HG03575 (cell line): Measurements from ENCODE around the gene SMAD1.
A peak's percentile ranks its signal among the peaks of the same experiment; 100 is the strongest.
"Not testable (repeated sequence)": the region's sequence is repeated elsewhere in the genome, so short reads cannot be mapped to it uniquely, and the experiment has no call there.

ENCODE experiments used
- ATAC-seq: cut with Tn5 transposase; IDR thresholded peaks from one replicate; pipeline ENCODE4 v1.9.1; 2021; ENCODE audit not compliant: unreplicated experiment, insufficient number of reproducible peaks, low FRiP score; ENCODE audit errors: extremely low read depth

The SMAD1 gene

GRCh38 chr4:145545538-145546174, 64.0 kb downstream of the SMAD1 start:
- no peak for ATAC-seq

GRCh38 chr4:145546175-145546915, 64.7 kb downstream of the SMAD1 start:
- no peak for ATAC-seq

- ATAC-seq: no peak
Observed at GRCh38 chr4:145551660-145552059, 70.0 kb downstream of the SMAD1 start.

- ATAC-seq: peak; percentile 61
Observed at GRCh38 chr4:145552181-145552822, 70.6 kb downstream of the SMAD1 start.

- ATAC-seq: no peak
Observed at GRCh38 chr4:145553375-145553774, 71.7 kb downstream of the SMAD1 start.

- no peak for ATAC-seq
Observed at GRCh38 chr4:145554691-145555090, 73.0 kb downstream of the SMAD1 start.

GRCh38 chr4:145557720-145558119, 76.1 kb downstream of the SMAD1 start:
- ATAC-seq: no peak

- ATAC-seq: no peak
Observed at GRCh38 chr4:145563293-145563985, 81.8 kb downstream of the SMAD1 start.

- ATAC-seq: no peak
Observed at GRCh38 chr4:145564540-145564939, 82.9 kb downstream of the SMAD1 start.

- no peak for ATAC-seq
Observed at GRCh38 chr4:145565328-145565727, 83.7 kb downstream of the SMAD1 start.

GRCh38 chr4:145566086-145566708, 84.5 kb downstream of the SMAD1 start:
- ATAC-seq: no peak

- no peak for ATAC-seq
Observed at GRCh38 chr4:145566768-145567167, 85.1 kb downstream of the SMAD1 start.

GRCh38 chr4:145567516-145567915, 85.9 kb downstream of the SMAD1 start:
- ATAC-seq: no peak

- ATAC-seq: not testable (repeated sequence)
Observed at GRCh38 chr4:145574546-145574945, 92.9 kb downstream of the SMAD1 start.

- no peak for ATAC-seq
Observed at GRCh38 chr4:145580906-145581305, 99.3 kb downstream of the SMAD1 start.

GRCh38 chr4:145583191-145584055, 101.8 kb downstream of the SMAD1 start:
- no peak for ATAC-seq

GRCh38 chr4:145587088-145587754, 105.6 kb downstream of the SMAD1 start:
- no peak for ATAC-seq

- ATAC-seq: not testable (repeated sequence)
Observed at GRCh38 chr4:145589381-145589780, 107.7 kb downstream of the SMAD1 start.
